Cardiac muscle cell (in vitro differentiated cells and primary cell): ENCODE data around the gene CD46. TPM values are rescaled to one million over a fixed set of nuclear protein-coding genes. Genes with fewer than 3 reads are reported as not detected.
"Not testable (repeated sequence)": the region's sequence is repeated elsewhere in the genome, so short reads cannot be mapped to it uniquely, and the experiment has no call there.

Experiments
- DNase-seq, 2 donors: peaks; one replicate each; pipeline versions ENCODE4 v3.0.0 to v3.0.0-alpha.2; 2010 to 2017; ENCODE audit warnings: low read depth in 1 of 2, low spot score in 1 of 2
- H3K27ac ChIP-seq: fragments of 200-600 bp; sonication (generic); 2 replicates; pipeline ENCODE4 v1.5.1; 2016
- H3K27me3 ChIP-seq: fragments of 200-600 bp; sonication (generic); 2 replicates; pipeline ENCODE4 v1.6.0; 2016; ENCODE audit warnings: control low read depth
- H3K36me3 ChIP-seq: fragments of 200-600 bp; sonication (generic); 2 replicates; pipeline ENCODE4 v1.5.1; 2016; ENCODE audit warnings: control low read depth
- H3K4me1 ChIP-seq: fragments of 200-600 bp; sonication (generic); 2 replicates; pipeline ENCODE4 v1.8.1; 2017; ENCODE audit warnings: low read depth, mild to moderate bottlenecking, mixed run types
- H3K4me3 ChIP-seq: fragments of 200-600 bp; sonication (generic); 2 replicates; pipeline ENCODE4 v1.5.1; 2016; ENCODE audit warnings: mild to moderate bottlenecking
- H3K9me3 ChIP-seq: fragments of 200-600 bp; sonication (generic); 2 replicates; pipeline ENCODE4 v1.5.1; 2017; ENCODE audit warnings: low read depth, mild to moderate bottlenecking, control low read depth
- polyA plus RNA-seq: library from polyadenylated mRNA; unstranded; fragments of >200 nt; fragmentation: Nextera tagmentation; extraction: Ambion mirVana; gene quantifications from 2 replicates; pipeline ENCODE4 v1.2.1, GENCODE V29; 2016
- total RNA-seq: library from RNA; depleted of rRNA; stranded (reverse); fragments of >200 nt; gene quantifications from 2 replicates; pipeline ENCODE4 v1.2.3, GENCODE V29; 2016
- TF ChIP-seq, protein P1 (sequence below): IDR thresholded peaks from 2 replicates; pipeline ENCODE4 v1.5.1; 2012; ENCODE audit warnings: low read depth, mild to moderate bottlenecking, low read length

CD46 gene
- total and polyA plus RNA-seq, 2 experiments from 2014 or later: 91.7 to 123 TPM

DNA sequence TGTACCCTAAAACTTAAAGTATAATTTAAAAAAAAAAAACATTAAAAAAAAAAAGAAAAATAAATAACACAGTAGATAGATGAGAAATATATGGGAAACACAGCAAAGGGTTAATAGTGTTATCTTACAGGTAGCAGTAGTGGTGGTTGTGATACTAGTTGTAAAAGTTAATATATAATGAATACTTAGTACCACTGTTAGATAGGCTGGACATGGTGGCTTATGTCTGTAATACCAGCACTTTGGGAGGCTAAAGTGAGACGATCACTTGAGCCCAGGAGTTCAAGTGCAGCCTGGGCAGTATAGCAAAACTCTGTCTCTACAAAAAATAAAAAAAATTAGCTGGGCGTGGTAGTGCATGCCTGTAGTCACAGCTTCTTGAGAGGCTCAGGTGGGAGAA lies 32.6 kb upstream of the CD46 start:
- Histone ChIP-seq H3K36me3 (no peaks in the 10 kb centered on the region), H3K4me3 (no peak overlapping the region)

DNA sequence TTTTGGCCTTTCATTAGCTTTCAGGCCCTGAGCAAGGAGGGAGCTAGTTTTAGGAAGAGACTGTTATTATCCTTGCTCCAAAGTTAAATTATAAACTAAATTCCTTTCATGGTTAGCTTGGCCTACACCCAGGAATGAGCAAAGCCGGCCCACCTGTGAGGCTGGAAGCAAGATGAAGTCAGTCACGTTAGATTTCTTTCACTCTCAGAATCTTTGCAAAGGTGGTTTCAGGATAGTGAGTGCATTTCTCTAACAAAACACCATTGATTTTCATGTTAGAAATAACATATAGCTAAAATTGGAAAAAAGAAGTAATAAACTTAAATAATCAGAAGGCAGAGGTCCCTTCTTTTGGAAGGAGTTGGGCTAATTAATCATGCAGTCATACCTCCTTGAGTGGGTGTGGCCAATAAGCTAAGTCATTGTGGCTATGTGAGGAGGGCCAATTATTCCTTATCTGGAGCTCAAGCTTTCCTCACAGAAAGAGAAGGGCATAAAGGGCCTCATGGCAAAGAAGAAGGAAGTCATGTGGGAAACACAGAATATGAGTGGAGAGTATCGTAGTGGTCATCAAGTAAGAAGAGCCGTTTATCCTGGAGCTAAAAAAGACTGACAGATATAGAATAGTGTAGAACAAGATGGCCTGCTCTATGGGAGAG lies 23.5 kb upstream of the CD46 start:
- DNase-seq, H3K4me1 ChIP-seq, H3K36me3 ChIP-seq, H3K4me3 ChIP-seq, H3K27ac ChIP-seq, H3K9me3 ChIP-seq, H3K27me3 ChIP-seq: not testable (repeated sequence)

More for the DNA sequence above, 32.6 kb upstream of the CD46 start:
- TF ChIP-seq, protein P1, sequence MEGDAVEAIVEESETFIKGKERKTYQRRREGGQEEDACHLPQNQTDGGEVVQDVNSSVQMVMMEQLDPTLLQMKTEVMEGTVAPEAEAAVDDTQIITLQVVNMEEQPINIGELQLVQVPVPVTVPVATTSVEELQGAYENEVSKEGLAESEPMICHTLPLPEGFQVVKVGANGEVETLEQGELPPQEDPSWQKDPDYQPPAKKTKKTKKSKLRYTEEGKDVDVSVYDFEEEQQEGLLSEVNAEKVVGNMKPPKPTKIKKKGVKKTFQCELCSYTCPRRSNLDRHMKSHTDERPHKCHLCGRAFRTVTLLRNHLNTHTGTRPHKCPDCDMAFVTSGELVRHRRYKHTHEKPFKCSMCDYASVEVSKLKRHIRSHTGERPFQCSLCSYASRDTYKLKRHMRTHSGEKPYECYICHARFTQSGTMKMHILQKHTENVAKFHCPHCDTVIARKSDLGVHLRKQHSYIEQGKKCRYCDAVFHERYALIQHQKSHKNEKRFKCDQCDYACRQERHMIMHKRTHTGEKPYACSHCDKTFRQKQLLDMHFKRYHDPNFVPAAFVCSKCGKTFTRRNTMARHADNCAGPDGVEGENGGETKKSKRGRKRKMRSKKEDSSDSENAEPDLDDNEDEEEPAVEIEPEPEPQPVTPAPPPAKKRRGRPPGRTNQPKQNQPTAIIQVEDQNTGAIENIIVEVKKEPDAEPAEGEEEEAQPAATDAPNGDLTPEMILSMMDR: no peak
- Histone ChIP-seq H3K27ac (no peak overlapping the region), H3K4me1 (no peaks in the 10 kb centered on the region), H3K9me3 (no peaks in the 10 kb centered on the region), H3K27me3 (no peaks in the 10 kb centered on the region)
- no peak for DNase-seq

DNA sequence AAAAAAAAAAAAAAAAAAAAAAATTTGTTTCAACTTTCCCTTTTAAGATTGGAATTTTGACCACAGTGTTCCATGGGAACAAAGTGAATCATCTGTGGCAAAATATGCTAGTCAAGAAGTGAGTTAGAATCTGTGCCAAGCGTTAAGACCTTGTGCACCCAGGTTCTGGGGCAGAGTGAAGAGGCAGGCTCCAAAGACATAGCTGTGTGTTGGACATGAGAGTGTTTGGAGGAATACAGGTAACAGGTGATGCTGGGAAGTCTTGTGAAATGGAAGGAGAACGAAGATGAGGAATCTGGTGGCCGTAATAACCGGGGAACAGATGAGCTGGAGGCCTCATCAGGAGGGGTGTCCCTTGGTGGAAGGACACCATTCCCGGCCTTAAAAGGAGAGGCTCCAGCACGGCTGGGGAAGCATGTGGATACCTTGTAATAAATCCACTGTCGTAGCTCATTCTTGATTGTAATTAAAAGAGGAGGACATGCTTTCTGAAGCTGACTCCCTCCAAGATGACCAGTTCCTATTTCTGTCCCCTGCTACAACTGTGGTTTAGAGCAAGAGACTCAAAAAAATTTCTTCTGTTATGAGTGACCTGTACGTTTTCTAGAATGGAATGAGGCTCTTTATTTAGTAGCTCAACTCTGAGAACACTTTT lies 14.2 kb upstream of the CD46 start:
- DNase-seq, H3K9me3 ChIP-seq, H3K4me3 ChIP-seq, H3K36me3 ChIP-seq, H3K27me3 ChIP-seq, H3K27ac ChIP-seq, H3K4me1 ChIP-seq: not testable (repeated sequence)

DNA sequence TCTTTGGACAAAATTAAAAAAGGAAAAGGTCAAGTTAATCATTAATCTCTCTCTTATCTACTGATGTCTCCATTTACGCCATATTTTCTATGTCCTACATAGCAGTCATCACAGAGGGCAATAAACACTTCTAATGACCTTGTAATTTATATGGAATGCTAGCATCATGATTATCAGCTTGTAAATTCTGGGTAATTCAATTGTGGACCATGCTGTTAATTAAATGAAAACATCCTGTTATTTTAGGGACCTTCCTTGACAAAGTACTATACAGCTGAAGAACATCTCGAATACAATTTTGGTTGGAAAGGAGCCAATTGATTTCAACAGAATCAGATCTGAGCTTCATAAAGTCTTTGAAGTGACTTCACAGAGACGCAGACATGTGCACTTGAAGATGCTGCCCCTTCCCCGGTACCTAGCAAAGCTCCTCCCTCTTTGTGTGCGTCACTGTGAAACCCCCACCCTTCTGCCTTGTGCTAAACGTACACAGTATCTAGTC lies 13.6 kb upstream of the CD46 start:
- DNase-seq: peak in 1 of 2 donors; percentile 6
- H3K4me1 ChIP-seq, H3K27ac ChIP-seq, H3K36me3 ChIP-seq, H3K4me3 ChIP-seq, H3K27me3 ChIP-seq, H3K9me3 ChIP-seq: not testable (repeated sequence)

DNA sequence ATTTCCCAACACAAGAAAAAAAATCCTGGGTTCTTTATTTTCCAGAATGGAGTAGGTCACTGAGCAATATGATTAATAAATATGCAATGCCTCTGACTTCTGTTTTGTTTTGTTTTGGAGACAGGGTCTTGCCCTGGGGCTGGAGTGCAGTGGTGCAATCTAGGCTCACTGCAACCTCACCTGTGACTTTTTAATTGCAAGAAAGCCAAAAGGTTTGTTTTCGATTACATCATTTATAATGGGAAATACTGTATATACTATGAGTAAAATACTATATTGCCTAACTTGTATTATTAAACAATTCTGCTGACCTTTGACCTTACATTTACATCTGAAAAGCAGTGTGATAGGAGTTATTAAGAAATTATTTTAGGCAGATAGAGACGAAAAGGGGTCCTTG lies 11.6 kb upstream of the CD46 start:
- Histone ChIP-seq H3K36me3 (no peaks in the 10 kb centered on the region), H3K4me3 (no peak overlapping the region)
- TF ChIP-seq, protein P1: no peak

DNA sequence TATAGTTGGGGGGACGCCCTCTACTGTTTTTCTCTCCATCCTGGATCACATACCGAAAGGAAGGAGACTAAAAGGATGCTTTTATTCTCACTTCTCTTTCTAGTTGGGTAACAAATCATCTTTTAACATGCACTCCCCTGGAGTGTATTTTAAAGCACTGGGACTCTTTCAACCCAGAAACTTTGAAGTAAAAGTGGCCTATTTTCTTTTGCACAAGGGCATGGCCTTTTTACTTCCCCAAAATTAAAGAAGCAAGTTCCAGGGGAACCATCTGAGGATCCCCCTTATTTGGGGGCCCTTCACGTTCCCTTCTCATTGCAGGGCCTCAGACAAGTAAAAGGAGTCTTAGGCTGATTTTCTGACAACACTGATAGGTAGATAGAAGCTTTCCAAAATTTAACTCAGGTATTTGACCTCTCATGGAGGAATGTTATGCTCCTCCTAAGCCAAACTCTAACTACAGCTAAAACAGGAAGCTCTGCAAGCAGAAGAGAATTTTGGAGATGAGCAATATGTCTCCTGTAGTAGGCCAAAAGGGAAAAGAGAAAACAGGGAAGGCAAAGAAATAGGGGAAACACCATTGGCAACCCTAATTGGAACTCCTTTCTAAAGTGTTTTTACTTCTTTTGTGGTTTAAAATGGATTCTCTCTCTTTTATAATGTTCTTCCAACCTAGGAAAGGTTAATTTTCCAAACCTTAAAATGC lies 8.9 kb upstream of the CD46 start:
- H3K4me3 ChIP-seq: no peak overlapping the region
- no peaks in the 10 kb centered on the region for H3K27me3 ChIP-seq
- H3K36me3 ChIP-seq: no peaks in the 10 kb centered on the region
- H3K27ac ChIP-seq: no peak overlapping the region
- TF ChIP-seq, protein P1: no peak
- H3K9me3 ChIP-seq: no peaks in the 10 kb centered on the region
- no peaks in the 10 kb centered on the region for H3K4me1 ChIP-seq
- no peak for DNase-seq

More for the DNA sequence above, 11.6 kb upstream of the CD46 start:
- H3K9me3 ChIP-seq: no peaks in the 10 kb centered on the region
- no peaks in the 10 kb centered on the region for H3K27me3 ChIP-seq
- no peak for DNase-seq
- no peaks in the 10 kb centered on the region for H3K4me1 ChIP-seq
- no peak overlapping the region for H3K27ac ChIP-seq
